Kidney tubule cell (primary cell): ENCODE data around the gene MEIS1.

ENCODE experiments used
- DNase-seq: peaks from one replicate; pipeline ENCODE4 v3.0.0-alpha.2; 2018; ENCODE audit warnings: low spot score

Gene MEIS1

GRCh38 chr2:66443979-66444861 lies 9.3 kb downstream of the MEIS1 start:
- no peak for DNase-seq

DNA sequence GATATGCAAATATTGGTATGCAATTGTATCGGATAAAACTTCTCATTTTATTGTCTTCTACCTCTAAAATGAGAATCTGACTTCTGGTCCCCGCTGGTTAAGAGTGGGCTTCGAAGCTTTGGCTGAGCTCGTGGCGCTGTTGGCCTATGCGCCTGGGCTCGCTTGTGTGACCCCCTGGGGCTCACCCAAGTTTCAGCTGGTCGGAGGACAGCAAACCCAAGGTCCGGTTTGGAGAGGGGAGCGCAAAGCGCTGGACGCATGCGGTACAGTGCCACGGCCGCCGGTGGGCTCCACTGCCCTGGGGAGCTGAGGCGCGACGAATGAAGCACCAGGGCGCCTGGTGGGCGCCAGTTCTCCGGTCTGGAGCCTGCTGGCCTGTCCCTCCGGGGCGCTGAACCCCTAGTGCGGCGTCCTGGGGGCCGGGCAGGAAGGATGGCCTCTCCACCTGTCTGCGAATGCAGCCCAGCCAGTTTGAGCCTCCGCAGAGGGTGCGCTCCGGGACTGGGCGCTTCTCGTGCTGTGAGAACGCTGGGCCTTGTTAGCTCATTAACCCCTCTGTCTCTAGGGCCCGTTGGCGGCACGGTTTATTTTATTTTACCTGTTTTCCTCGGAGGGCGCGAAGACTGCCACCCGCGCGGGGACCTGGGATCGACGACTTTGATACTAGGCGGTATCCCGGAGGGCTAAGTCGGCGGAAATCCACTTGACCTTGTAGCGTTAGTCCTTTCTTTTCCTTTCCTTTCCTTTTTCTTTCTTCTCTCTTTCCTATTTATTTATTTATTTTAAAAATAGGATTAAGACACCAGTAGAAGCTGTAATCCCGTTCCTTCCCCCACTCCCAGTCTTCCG lies 10.4 kb downstream of the MEIS1 start:
- peak; percentile 22 for DNase-seq

- DNase-seq, result peak; percentile 32
These were observed 11.3 kb downstream of the MEIS1 start for GRCh38 chr2:66445925-66446871.

DNA sequence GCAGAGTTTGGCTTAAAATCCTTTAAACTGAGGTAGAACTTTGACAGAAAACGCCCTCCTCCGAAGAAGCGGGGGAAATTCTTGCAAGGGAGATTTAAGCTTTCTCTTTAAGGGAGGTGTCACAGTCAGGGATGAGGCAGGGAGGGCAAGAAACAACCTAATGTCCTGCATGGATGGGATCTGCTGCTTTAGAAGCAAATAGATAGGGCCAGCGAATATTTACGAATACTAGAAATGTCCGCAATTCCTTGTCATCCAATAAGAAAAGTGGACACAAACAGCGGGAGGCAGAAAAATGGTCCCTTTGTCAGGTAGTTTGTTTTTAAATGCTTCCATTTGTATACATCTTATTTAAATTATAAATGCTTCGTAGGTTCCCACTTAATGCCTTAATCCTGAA lies 12.0 kb downstream of the MEIS1 start:
- no peak for DNase-seq

DNA sequence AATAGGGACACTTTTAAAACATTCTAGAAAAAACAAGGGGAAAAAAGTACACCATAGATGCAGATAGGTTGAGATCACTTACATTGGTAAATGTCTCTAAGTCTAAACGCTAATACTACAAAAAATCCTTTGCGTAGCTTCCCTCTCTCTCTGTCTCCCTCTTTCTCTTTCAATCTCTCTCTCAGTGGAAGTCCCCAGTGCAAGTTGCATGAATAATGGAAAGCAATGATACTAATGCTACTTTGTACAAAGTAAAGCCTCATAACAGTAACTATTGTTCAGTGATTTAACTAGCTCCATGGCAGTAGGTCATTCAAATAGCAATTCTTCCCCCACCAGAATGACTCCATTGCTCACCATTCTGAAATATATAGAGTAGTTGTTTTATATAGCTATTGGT lies 12.8 kb downstream of the MEIS1 start:
- no peak for DNase-seq

GRCh38 chr2:66448136-66448991 lies 13.4 kb downstream of the MEIS1 start:
- DNase-seq, result no peak

DNA sequence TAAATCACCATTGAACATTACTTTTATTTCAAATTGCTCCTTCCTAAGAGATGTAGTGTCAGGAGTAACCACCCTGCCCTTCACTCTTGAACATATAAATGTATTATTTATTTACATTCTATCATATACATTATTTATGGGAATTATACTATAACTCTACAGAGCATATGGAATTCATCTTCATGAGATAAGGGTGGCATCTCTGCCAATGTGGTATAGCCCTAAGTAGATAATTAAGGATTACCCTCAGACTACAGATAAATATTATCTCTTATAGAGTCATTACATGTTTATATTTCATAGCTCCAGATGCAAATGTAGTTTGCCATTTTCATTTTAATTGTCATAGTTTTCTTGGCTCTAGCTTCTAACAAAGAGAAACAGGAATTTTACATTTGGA lies 17.3 kb downstream of the MEIS1 start:
- DNase-seq, result no peak

DNA sequence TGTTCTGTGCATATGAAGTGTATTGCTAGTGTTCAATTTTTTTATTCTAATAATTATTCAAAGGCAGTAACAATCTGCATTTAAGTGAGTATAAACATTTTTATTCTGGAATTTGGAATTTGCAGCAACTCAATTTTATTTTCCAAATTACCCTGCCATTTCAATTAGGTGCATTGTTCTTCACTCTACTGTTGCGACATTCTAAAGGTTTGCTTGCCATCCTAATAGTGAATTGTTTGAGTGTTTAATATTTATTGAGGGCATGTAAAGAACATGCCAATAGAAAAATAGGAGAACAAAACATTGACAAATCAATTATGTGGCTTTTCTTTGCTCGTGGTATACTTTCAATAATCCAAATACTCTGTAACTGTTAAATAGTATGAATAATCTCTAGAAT lies 18.0 kb downstream of the MEIS1 start:
- no peak for DNase-seq

- no peak for DNase-seq
These were observed 20.6 kb downstream of the MEIS1 start for GRCh38 chr2:66455490-66455889.

- no peak for DNase-seq
These were observed 21.5 kb downstream of the MEIS1 start for GRCh38 chr2:66456183-66457041.

DNA sequence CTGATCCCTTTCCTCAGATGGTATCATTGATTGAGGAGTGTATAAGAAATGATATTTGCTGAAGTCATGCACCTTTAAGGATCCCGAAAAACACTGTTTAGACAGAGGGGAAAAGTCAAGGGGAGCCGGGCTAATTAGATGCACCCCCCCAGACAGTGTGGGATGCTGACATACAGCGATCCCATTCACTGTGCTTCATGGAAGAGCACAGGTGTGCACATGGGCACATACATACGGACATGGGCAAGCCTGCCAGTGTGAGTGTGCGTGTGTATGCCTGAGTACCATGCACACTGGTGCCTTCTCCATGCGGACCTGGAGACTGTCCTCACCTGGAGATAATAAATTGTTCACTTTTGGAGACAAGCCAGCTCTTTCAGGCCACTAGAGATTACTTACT lies 22.6 kb downstream of the MEIS1 start:
- DNase-seq, result no peak

DNA sequence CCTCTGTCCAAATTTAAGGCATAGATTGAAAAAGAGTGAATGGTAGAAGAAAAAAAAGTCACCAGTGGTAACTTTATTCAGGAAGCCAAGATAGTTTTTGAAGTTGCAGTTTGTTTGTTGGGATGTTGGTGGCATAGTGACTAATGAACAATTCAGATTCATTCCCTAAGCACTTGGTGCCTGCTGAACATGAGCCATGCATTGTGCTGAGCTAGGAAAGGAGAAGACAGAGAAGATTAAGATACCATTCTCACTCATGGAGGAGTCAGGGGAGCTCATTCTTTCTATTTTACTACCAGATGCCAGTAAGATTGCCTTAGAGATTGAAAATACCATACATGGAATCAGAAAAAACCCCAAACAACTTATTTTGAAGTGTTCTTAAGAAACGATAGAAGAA lies 25.1 kb downstream of the MEIS1 start:
- no peak for DNase-seq

DNA sequence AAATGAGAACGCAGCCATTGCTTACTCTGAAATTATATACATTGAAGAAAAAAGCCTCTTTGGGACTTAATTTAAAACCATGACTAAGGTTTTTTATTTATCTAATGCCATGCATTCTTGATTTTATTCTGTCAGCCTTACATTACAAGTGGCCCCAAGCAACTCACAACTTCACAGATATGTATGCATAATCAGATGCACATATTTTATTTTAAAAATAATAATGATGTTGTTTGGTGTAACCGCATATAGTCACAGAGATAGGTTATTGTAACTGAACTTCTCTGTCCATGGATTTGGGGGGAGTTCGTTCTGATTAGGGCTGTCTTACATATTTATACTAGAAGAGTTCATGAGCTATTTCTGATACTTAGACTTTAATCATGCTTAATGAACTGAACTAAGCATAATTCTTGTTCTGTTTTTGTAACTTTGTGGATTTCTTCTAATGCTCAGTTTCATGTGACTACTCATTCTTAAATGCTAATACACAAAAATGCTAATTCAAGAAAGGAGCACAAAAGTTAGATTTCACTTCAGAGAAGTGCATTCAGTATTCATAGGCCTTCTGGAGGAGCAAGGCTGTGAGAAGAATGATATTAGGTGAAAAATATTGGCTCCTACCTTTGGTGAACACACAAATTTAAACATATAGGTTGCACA lies 26.2 kb downstream of the MEIS1 start:
- no peak for DNase-seq

- no peak for DNase-seq
These were observed 27.0 kb downstream of the MEIS1 start for GRCh38 chr2:66461664-66462500.

DNA sequence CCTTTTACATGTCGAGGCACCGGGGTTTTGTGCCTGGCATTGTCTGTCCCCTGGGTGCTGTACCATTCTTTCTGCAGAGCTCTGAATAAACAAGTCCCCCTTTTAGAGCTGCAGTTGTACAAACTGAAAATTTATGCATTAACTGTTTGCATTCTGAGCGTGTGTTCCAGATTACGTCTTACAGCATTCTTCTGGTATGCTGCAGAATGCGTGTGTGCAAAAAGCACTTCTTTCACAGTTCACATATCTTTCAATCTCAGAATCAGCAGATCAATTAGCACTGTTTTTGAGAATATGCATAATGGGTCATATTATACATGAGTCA lies 27.5 kb downstream of the MEIS1 start:
- no peak for DNase-seq

- no peak for DNase-seq
These were observed 28.4 kb downstream of the MEIS1 start for GRCh38 chr2:66463206-66463755.

GRCh38 chr2:66464930-66465637 lies 30.2 kb downstream of the MEIS1 start:
- no peak for DNase-seq

GRCh38 chr2:66466433-66466832 lies 31.5 kb downstream of the MEIS1 start:
- DNase-seq, result no peak
